Measurements from ENCODE around the gene SCRN2.

DNA sequence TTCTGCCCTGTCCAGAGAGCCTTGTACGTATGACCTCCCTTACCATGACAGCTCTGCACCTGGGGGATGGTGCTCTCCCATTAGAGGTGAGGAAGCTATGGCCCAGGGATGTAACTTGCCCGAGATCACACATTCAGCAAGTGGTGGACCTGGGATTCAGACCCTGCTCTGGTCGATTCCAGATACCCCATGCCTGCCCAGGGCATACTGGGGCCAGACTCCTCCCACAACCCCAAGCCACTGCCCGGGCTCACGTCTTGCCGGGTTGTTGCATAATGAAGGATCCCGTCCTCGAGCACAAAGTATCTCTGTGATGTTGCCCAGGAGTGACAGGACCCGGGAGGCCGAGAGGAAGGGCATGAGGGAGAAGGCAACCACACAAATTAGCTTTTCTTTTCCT is 21.6 kb downstream of the SCRN2 start:
- TF ChIP-seq, protein P1, sequence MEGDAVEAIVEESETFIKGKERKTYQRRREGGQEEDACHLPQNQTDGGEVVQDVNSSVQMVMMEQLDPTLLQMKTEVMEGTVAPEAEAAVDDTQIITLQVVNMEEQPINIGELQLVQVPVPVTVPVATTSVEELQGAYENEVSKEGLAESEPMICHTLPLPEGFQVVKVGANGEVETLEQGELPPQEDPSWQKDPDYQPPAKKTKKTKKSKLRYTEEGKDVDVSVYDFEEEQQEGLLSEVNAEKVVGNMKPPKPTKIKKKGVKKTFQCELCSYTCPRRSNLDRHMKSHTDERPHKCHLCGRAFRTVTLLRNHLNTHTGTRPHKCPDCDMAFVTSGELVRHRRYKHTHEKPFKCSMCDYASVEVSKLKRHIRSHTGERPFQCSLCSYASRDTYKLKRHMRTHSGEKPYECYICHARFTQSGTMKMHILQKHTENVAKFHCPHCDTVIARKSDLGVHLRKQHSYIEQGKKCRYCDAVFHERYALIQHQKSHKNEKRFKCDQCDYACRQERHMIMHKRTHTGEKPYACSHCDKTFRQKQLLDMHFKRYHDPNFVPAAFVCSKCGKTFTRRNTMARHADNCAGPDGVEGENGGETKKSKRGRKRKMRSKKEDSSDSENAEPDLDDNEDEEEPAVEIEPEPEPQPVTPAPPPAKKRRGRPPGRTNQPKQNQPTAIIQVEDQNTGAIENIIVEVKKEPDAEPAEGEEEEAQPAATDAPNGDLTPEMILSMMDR (conservative IDR thresholded peaks at IDR 0.05; ENCODE audit: low read depth, low read length) = no peak
- no peak for TF ChIP-seq EZH2phosphoT487 (IDR thresholded peaks at IDR 0.05; ENCODE audit: borderline replicate concordance, low read length)
- no peak for TF ChIP-seq EZH2 (IDR thresholded peaks at IDR 0.05; ENCODE audit: low read length, unreplicated experiment)

Data from PC-3 (cell line).